ENCODE data around the gene LCORL.
A peak's percentile ranks its signal among the peaks of the same experiment; 100 is the strongest.

LCORL gene

DNA sequence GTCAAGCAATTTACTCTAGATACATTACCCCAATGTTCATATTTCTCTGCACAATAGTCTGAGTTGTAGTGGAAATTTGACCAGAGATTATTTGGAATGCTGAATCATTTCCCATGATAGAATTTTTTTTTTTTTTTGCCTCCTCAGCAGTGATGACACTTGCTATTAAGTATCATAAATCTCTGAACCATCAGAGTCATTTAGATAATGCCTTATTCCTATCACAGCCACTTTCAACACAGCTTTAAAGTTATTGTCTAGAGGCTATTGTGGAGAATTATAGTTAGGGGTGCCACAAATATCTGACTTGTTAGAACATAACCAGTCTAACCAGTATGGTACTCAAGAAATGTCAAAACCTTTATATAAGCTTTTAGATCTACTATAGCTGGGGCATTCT, 79.8 kb downstream of the LCORL start:
- in situ Hi-C loops (cut with HindIII; ENCODE audit: low sequenced_read_pairs), result no loop called here
- no peak overlapping the region for H3K4me3 ChIP-seq (ENCODE audit: low read depth, low read length)

DNA sequence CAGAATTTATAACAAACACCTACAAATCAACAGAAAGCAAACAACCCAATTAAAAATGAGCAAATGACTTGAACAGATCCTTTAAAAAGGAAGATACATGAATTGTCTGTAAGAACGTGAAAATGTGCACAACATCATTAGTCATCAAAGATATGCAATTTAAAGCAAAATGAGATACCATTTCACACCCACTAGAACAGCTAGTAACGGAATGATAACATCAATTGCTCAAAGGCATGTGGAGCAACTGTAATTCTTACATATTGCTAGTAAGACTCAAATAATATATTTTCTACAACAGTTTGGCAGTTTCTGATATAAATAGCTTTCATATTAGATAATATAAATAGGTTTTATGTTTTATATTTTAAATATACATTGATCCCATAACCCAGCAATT, 82.5 kb downstream of the LCORL start:
- TF ChIP-seq, protein P1, sequence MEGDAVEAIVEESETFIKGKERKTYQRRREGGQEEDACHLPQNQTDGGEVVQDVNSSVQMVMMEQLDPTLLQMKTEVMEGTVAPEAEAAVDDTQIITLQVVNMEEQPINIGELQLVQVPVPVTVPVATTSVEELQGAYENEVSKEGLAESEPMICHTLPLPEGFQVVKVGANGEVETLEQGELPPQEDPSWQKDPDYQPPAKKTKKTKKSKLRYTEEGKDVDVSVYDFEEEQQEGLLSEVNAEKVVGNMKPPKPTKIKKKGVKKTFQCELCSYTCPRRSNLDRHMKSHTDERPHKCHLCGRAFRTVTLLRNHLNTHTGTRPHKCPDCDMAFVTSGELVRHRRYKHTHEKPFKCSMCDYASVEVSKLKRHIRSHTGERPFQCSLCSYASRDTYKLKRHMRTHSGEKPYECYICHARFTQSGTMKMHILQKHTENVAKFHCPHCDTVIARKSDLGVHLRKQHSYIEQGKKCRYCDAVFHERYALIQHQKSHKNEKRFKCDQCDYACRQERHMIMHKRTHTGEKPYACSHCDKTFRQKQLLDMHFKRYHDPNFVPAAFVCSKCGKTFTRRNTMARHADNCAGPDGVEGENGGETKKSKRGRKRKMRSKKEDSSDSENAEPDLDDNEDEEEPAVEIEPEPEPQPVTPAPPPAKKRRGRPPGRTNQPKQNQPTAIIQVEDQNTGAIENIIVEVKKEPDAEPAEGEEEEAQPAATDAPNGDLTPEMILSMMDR (IDR thresholded peaks at IDR 0.05; ENCODE audit: low read depth, low read length), result no peak
- in situ Hi-C loops (cut with HindIII; ENCODE audit: low sequenced_read_pairs), result no loop called here
- no peak for DNase-seq (ENCODE audit: low read depth, low spot score)
- H3K4me3 ChIP-seq (ENCODE audit: low read depth, low read length), result no peak overlapping the region

More for the DNA sequence above, 79.8 kb downstream of the LCORL start:
- no peak for DNase-seq (ENCODE audit: low read depth, low spot score)
- TF ChIP-seq, protein P1 (IDR thresholded peaks at IDR 0.05; ENCODE audit: low read depth, low read length), result no peak

DNA sequence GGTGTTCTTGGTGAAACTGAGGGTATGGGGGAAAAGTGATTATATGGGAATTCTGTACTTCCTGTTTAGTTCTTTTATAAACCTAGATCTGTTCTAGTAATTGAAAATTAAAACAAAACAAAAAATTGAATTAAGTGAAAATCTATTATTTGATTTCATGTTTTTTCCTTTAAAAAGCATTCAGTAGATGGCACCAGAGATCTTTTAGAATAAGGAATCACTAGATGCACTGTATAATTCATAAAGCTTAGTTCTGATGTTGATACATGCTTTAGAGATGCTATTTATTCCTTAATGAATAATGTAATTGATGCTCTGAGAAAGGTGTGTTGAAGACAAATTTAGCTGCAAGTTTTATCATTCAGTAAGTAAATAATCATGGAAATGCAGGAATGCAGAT, 87.3 kb downstream of the LCORL start:
- in situ Hi-C loops (cut with HindIII; ENCODE audit: low sequenced_read_pairs), result no loop called here
- H3K4me3 ChIP-seq (ENCODE audit: low read depth, low read length), result no peak overlapping the region
- TF ChIP-seq, protein P1 (IDR thresholded peaks at IDR 0.05; ENCODE audit: low read depth, low read length), result peak; percentile 11
- no peak for DNase-seq (ENCODE audit: low read depth, low spot score)

DNA sequence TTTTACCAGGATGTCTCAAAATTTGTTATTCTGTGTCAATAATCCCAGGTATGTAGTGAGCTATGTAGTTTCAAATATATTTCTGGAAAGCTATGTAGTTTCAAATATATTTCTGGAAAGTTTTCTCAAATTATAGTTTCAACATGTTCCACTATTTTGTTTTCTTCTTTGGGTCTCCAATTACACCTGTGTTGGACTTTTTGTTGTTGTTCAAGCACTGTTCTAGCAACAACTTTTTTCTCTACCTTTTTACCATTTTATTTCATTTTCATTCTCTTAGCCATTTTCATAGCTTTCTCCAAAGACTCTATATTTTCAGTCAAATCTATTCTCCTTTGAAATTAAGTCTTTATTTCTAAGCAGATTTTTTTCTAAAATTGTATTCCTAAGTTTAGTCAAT, 88.4 kb downstream of the LCORL start:
- no peak for DNase-seq (ENCODE audit: low read depth, low spot score)
- H3K4me3 ChIP-seq (ENCODE audit: low read depth, low read length), result no peak overlapping the region
- in situ Hi-C loops (cut with HindIII; ENCODE audit: low sequenced_read_pairs), result no loop called here
- TF ChIP-seq, protein P1 (IDR thresholded peaks at IDR 0.05; ENCODE audit: low read depth, low read length), result no peak

DNA sequence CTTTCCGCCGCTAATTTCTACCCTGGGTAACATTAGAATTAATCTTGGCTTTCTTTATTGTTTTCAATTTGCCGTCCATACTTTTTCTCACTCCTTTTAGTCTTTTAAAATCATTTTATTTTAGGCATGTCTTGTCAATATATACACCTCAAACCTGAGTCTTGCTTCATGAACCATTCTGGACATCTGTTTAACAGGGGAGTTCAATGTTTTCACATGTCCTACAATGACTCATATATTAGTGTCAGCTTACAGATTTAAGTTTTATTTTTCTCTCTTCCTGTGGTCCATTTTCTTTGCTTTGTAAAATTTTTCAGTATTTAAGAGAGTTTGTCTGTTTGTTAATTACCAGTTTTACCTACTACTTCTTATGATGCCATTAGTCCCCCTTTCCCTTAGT, 89.5 kb downstream of the LCORL start:
- in situ Hi-C loops (cut with HindIII; ENCODE audit: low sequenced_read_pairs), result no loop called here
- TF ChIP-seq, protein P1 (IDR thresholded peaks at IDR 0.05; ENCODE audit: low read depth, low read length), result no peak
- no peak overlapping the region for H3K4me3 ChIP-seq (ENCODE audit: low read depth, low read length)
- no peak for DNase-seq (ENCODE audit: low read depth, low spot score)

DNA sequence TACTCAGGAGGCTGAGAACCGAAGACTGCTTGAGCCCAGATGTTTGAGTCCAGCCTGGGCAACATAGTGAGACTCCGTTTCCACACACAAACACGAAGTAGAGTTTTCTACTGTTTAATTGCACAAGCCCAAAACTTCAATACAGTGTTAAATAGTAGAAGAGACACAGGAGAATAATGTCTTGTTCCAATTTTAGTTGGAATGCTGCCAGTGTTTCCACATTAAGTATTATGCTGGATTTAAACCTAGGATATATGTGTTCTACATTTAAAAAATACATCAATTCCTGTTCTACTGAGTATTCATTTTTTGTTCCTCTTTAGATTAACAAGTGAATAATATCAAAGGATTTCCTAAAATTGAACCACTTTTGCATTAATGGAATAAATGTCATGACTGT, 91.3 kb downstream of the LCORL start:
- H3K4me3 ChIP-seq (ENCODE audit: low read depth, low read length), result no peak overlapping the region
- in situ Hi-C loops (cut with HindIII; ENCODE audit: low sequenced_read_pairs), result no loop called here
- TF ChIP-seq, protein P1 (IDR thresholded peaks at IDR 0.05; ENCODE audit: low read depth, low read length), result no peak
- DNase-seq (ENCODE audit: low read depth, low spot score), result no peak

DNA sequence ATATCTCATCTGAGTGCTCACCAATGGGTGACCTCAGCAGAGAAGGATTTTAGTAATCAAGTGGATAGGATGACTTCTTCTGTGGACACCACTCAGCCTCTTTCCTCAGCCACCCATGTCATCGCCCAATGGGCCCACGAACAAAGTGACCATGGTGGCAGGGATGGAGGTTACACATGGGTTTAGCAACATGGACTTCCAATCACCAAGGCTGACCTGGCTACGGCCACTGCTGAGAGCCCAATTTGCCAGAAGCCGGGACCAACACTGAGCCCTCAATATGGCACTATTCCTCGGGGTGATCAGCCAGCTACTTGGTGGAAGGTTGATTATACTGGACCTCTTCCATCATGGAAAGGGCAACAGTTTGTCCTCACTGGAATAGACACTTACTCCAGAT, 97.4 kb downstream of the LCORL start:
- no peak overlapping the region for H3K4me3 ChIP-seq (ENCODE audit: low read depth, low read length)
- no peak for DNase-seq (ENCODE audit: low read depth, low spot score)
- TF ChIP-seq, protein P1 (IDR thresholded peaks at IDR 0.05; ENCODE audit: low read depth, low read length), result no peak
- in situ Hi-C loops (cut with HindIII; ENCODE audit: low sequenced_read_pairs), result no loop called here

Data from astrocyte of the spinal cord (primary cell).